ENCODE measurements around the gene PAN3.
A peak's percentile ranks its signal among the peaks of the same experiment; 100 is the strongest.

PAN3 gene

DNA sequence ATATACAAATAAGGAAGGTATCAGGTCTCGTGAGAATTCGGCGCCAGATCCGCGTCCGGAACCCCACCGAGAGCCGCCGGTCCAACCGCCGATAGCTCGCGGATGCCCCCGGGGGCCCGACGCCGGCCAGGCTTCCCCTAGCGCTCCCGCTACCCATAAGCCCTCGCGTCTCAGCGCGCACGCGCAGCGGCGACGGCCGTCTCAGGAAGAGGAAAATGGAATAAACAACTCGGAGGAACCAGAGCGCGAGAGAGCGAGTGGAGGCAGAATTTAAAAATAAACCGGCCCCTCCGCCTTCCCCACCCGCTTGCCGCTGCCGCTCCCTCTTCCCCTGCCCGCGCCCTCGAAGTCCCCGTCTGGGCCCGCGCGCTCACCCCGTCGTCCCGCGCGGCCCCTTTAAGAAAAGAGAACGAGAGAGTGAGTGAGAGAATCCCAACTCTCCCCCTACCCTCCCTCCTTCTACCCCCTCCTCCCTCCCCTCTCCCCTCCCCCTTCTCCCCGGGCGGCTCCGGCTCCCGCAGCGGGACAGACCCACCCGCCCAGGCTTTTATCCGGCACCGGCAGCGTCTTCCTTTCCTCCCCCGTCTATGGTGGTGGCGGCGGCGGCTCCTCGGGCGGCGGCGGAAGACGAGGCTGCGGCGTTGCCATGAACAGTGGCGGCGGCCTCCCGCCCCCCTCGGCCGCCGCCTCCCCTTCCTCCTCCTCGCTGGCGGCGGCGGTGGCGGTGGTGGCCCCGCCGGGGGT lies at the start of gene PAN3 (continued):
- TF ChIP-seq, protein P1, sequence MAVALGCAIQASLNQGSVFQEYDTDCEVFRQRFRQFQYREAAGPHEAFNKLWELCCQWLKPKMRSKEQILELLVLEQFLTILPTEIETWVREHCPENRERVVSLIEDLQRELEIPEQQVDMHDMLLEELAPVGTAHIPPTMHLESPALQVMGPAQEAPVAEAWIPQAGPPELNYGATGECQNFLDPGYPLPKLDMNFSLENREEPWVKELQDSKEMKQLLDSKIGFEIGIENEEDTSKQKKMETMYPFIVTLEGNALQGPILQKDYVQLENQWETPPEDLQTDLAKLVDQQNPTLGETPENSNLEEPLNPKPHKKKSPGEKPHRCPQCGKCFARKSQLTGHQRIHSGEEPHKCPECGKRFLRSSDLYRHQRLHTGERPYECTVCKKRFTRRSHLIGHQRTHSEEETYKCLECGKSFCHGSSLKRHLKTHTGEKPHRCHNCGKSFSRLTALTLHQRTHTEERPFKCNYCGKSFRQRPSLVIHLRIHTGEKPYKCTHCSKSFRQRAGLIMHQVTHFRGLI (tag by site-specific recombination; IDR thresholded peaks at IDR 0.05) = no peak
- no peak for TF ChIP-seq ZNF660 (tag by site-specific recombination; IDR thresholded peaks at IDR 0.05)
- TF ChIP-seq ZNF585B (tag by site-specific recombination; IDR thresholded peaks at IDR 0.05) = no peak
- TF ChIP-seq KLF1 (tag by site-specific recombination; IDR thresholded peaks at IDR 0.05) = no peak
- no peak for TF ChIP-seq ZNF791 (tag by site-specific recombination; IDR thresholded peaks at IDR 0.05)
- TF ChIP-seq ZFP41 (tag by site-specific recombination; IDR thresholded peaks at IDR 0.05; ENCODE audit: borderline replicate concordance) = no peak
- TF ChIP-seq ZNF10 (tag by site-specific recombination; IDR thresholded peaks at IDR 0.05) = no peak
- TF ChIP-seq SCRT2 (tag by site-specific recombination; IDR thresholded peaks at IDR 0.05) = no peak
- peak; percentile 29 for TF ChIP-seq ZIC2 (tag by site-specific recombination; IDR thresholded peaks at IDR 0.05)
- TF ChIP-seq, protein P2, sequence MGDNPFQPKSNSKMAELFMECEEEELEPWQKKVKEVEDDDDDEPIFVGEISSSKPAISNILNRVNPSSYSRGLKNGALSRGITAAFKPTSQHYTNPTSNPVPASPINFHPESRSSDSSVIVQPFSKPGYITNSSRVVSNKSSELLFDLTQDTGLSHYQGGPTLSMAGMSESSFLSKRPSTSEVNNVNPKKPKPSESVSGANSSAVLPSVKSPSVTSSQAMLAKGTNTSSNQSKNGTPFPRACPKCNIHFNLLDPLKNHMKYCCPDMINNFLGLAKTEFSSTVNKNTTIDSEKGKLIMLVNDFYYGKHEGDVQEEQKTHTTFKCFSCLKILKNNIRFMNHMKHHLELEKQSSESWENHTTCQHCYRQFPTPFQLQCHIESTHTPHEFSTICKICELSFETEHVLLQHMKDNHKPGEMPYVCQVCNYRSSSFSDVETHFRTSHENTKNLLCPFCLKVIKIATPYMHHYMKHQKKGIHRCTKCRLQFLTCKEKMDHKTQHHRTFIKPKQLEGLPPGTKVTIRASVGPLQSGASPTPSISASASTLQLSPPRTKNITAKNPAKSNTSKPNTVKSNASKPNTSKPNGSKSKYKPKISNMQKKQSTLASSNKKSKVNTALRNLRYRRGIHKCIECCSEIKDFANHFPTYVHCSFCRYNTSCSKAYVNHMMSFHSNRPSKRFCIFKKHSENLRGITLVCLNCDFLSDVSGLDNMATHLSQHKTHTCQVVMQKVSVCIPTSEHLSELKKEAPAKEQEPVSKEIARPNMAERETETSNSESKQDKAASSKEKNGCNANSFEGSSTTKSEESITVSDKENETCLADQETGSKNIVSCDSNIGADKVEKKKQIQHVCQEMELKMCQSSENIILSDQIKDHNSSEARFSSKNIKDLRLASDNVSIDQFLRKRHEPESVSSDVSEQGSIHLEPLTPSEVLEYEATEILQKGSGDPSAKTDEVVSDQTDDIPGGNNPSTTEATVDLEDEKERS (tag by site-specific recombination; IDR thresholded peaks at IDR 0.05) = no peak
- TF ChIP-seq ZNF423 (tag by site-specific recombination; IDR thresholded peaks at IDR 0.05) = no peak
- TF ChIP-seq ZNF624 (tag by site-specific recombination; IDR thresholded peaks at IDR 0.05) = no peak
- TF ChIP-seq, protein P3, sequence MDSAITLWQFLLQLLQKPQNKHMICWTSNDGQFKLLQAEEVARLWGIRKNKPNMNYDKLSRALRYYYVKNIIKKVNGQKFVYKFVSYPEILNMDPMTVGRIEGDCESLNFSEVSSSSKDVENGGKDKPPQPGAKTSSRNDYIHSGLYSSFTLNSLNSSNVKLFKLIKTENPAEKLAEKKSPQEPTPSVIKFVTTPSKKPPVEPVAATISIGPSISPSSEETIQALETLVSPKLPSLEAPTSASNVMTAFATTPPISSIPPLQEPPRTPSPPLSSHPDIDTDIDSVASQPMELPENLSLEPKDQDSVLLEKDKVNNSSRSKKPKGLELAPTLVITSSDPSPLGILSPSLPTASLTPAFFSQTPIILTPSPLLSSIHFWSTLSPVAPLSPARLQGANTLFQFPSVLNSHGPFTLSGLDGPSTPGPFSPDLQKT (IDR thresholded peaks at IDR 0.05; ENCODE audit: borderline replicate concordance, low read depth, low read length) = no peak
- TF ChIP-seq ZNF24 (tag by site-specific recombination; IDR thresholded peaks at IDR 0.05) = no peak
- TF ChIP-seq, protein P4, sequence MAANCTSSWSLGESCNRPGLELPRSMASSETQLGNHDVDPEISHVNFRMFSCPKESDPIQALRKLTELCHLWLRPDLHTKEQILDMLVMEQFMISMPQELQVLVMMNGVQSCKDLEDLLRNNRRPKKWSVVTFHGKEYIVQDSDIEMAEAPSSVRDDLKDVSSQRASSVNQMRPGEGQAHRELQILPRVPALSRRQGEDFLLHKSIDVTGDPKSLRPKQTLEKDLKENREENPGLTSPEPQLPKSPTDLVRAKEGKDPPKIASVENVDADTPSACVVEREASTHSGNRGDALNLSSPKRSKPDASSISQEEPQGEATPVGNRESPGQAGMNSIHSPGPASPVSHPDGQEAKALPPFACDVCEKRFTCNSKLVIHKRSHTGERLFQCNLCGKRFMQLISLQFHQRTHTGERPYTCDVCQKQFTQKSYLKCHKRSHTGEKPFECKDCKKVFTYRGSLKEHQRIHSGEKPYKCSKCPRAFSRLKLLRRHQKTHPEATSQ (tag by site-specific recombination; IDR thresholded peaks at IDR 0.05) = no peak
- no peak for TF ChIP-seq ZNF311 (tag by site-specific recombination; IDR thresholded peaks at IDR 0.05; ENCODE audit: borderline replicate concordance)
- peak; percentile 62 for TF ChIP-seq ZNF335 (tag by site-specific recombination; conservative IDR thresholded peaks at IDR 0.05)
- TF ChIP-seq SCRT1 (tag by site-specific recombination; IDR thresholded peaks at IDR 0.05; ENCODE audit: borderline replicate concordance) = no peak
- peak; percentile 84 for TF ChIP-seq ZNF76 (tag by site-specific recombination; IDR thresholded peaks at IDR 0.05; ENCODE audit: borderline replicate concordance, low read depth)
- no peak for TF ChIP-seq ZNF114 (tag by site-specific recombination; IDR thresholded peaks at IDR 0.05)
- TF ChIP-seq, protein P5, sequence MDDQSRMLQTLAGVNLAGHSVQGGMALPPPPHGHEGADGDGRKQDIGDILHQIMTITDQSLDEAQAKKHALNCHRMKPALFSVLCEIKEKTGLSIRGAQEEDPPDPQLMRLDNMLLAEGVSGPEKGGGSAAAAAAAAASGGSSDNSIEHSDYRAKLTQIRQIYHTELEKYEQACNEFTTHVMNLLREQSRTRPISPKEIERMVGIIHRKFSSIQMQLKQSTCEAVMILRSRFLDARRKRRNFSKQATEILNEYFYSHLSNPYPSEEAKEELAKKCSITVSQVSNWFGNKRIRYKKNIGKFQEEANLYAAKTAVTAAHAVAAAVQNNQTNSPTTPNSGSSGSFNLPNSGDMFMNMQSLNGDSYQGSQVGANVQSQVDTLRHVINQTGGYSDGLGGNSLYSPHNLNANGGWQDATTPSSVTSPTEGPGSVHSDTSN (CRISPR knock-in tag; IDR thresholded peaks at IDR 0.05) = no peak
- no peak for TF ChIP-seq ZFP37 (tag by site-specific recombination; IDR thresholded peaks at IDR 0.05)
- TF ChIP-seq, protein P6, sequence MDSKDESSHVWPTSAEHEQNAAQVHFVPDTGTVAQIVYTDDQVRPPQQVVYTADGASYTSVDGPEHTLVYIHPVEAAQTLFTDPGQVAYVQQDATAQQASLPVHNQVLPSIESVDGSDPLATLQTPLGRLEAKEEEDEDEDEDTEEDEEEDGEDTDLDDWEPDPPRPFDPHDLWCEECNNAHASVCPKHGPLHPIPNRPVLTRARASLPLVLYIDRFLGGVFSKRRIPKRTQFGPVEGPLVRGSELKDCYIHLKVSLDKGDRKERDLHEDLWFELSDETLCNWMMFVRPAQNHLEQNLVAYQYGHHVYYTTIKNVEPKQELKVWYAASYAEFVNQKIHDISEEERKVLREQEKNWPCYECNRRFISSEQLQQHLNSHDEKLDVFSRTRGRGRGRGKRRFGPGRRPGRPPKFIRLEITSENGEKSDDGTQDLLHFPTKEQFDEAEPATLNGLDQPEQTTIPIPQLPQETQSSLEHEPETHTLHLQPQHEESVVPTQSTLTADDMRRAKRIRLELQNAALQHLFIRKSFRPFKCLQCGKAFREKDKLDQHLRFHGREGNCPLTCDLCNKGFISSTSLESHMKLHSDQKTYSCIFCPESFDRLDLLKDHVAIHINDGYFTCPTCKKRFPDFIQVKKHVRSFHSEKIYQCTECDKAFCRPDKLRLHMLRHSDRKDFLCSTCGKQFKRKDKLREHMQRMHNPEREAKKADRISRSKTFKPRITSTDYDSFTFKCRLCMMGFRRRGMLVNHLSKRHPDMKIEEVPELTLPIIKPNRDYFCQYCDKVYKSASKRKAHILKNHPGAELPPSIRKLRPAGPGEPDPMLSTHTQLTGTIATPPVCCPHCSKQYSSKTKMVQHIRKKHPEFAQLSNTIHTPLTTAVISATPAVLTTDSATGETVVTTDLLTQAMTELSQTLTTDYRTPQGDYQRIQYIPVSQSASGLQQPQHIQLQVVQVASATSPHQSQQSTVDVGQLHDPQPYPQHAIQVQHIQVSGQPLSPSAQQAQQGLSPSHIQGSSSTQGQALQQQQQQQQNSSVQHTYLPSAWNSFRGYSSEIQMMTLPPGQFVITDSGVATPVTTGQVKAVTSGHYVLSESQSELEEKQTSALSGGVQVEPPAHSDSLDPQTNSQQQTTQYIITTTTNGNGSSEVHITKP (tag by site-specific recombination; IDR thresholded peaks at IDR 0.05) = peak; percentile 41; the same call in 1 of the 2 replicates
- TF ChIP-seq ZNF248 (tag by site-specific recombination; IDR thresholded peaks at IDR 0.05) = no peak
- no peak for TF ChIP-seq WT1 (tag by site-specific recombination; IDR thresholded peaks at IDR 0.05)
- TF ChIP-seq ZNF677 (tag by site-specific recombination; IDR thresholded peaks at IDR 0.05) = no peak

All from HEK293 (cell line).